HCT116 (cell line): Measurements from ENCODE around the gene NT5C2. TPM values are rescaled to one million over a fixed set of nuclear protein-coding genes. Genes with fewer than 3 reads are reported as not detected.

Experiments
- ATAC-seq: fragments of 200-7000 bp; cut with Tn5 transposase; 2 replicates; pipeline ENCODE4 v1.9.1; 2020; ENCODE audit warnings: mild to moderate bottlenecking, moderate library complexity
- BruUV-seq: library from RNA; stranded (reverse); fragments of 400-500 nt; replicated peaks from 2 replicates; lab custom pipeline; 2021; lab: Mats Ljungman, UMichigan
- CTCF ChIA-PET: fragments of 300-600 bp; sonication (Branson Sonifier 250); formaldehyde crosslinking; loops from one replicate; lab custom pipeline; 2021; ENCODE audit warnings: antibody characterized with exemption; lab: Charles Lee
- POLR2A ChIA-PET: fragments of 300-600, 350-600 bp; sonication (Branson Sonifier 250); formaldehyde crosslinking; loops from one replicate; lab custom pipeline; 2021; ENCODE audit warnings: antibody characterized with exemption; lab: Charles Lee
- RAD21 ChIA-PET, 2 experiments: fragments of 300-600 bp; sonication (Branson Sonifier 250); formaldehyde crosslinking; loops; one replicate each; lab custom pipeline; 2023; ENCODE audit warnings: low total read pairs in 2 of 2; ENCODE audit not compliant: uncharacterized antibody in 2 of 2, unreplicated experiment in 2 of 2, low non-redundant PET in 1 of 2; lab: Charles Lee
- DNase-seq: peaks from one replicate; pipeline ENCODE4 v3.0.0-alpha.2; 2010; ENCODE audit warnings: low read depth, low spot score
- H2AFZ ChIP-seq: fragments of 200-600 bp; shearing (Covaris generic), sonication (generic); 2 replicates; pipeline ENCODE4 v1.6.1; 2017; ENCODE audit warnings: low read depth, mixed run types, mixed read lengths, antibody characterized with exemption, low read length; ENCODE audit not compliant: poor library complexity, severe bottlenecking
- H3K27ac ChIP-seq: 2 replicates; pipeline ENCODE4 v1.5.1; 2012; ENCODE audit warnings: low read depth, low read length
- H3K27me3 ChIP-seq: fragments of 200-600 bp; sonication (generic); 2 replicates; pipeline ENCODE4 v1.6.1; 2016; ENCODE audit warnings: mixed run types, low read length, mixed read lengths; ENCODE audit not compliant: insufficient read depth
- H3K36me3 ChIP-seq, 2 experiments: fragments of 200-500 bp in 1 of 2; fragments of 200-600 bp in 1 of 2; sonication (Bioruptor generic) in 1 of 2; sonication (generic) in 1 of 2; 2 replicates each; pipeline versions ENCODE4 v1.5.1 to v1.6.1; 2014 to 2016; ENCODE audit warnings: low read length in 2 of 2, inconsistent platforms in 1 of 2, mixed read lengths in 1 of 2, mixed run types in 1 of 2; ENCODE audit not compliant: insufficient read depth in 2 of 2, control insufficient read depth in 1 of 2
- H3K4me1 ChIP-seq, 2 experiments: fragments of 200-600 bp in 1 of 2; sonication (generic) in 1 of 2; 2 replicates each; pipeline versions ENCODE4 v1.5.1 to v1.6.1; 2012 to 2017; ENCODE audit warnings: low read length in 2 of 2, inconsistent platforms in 1 of 2, mild to moderate bottlenecking in 1 of 2, mixed read lengths in 1 of 2, mixed run types in 1 of 2, moderate library complexity in 1 of 2; ENCODE audit not compliant: insufficient read depth in 2 of 2, control insufficient read depth in 1 of 2
- H3K4me2 ChIP-seq: fragments of 200-600 bp; sonication (generic); 2 replicates; pipeline ENCODE4 v1.6.1; 2017; ENCODE audit warnings: mixed run types, low read length, mixed read lengths
- H3K4me3 ChIP-seq, 2 experiments: fragments of 200-600 bp in 1 of 2; sonication (generic) in 1 of 2; replicated peaks in 1 of 2; 2 replicates each; pipeline ENCODE4 v1.5.1; 2011 to 2016; ENCODE audit warnings: low read length in 2 of 2, control low read depth in 1 of 2, low read depth in 1 of 2, mild to moderate bottlenecking in 1 of 2, mixed read lengths in 1 of 2, mixed run types in 1 of 2
- H3K79me2 ChIP-seq: fragments of 200-600 bp; sonication (generic); 2 replicates; pipeline ENCODE4 v1.6.1; 2017; ENCODE audit warnings: mild to moderate bottlenecking, mixed run types, low read length, moderate library complexity, mixed read lengths; ENCODE audit not compliant: insufficient read depth
- H3K9ac ChIP-seq: fragments of 200-600 bp; sonication (generic); 2 replicates; pipeline ENCODE4 v1.6.1; 2016; ENCODE audit warnings: low read length, mixed read lengths
- H3K9me2 ChIP-seq: fragments of 200-600 bp; sonication (generic), shearing (Covaris generic); 2 replicates; pipeline ENCODE4 v1.6.1; 2017; ENCODE audit warnings: mixed run types, mild to moderate bottlenecking, moderate library complexity; ENCODE audit not compliant: insufficient read depth
- H3K9me3 ChIP-seq, 2 experiments: fragments of 200-500 bp in 1 of 2; fragments of 200-600 bp in 1 of 2; sonication (Bioruptor generic) in 1 of 2; sonication (generic) in 1 of 2; 2 replicates each; pipeline ENCODE4 v1.6.1; 2014 to 2017; ENCODE audit warnings: low read length in 2 of 2, mixed read lengths in 2 of 2, inconsistent platforms in 1 of 2, low read depth in 1 of 2, mild to moderate bottlenecking in 1 of 2, mixed run types in 1 of 2, moderate library complexity in 1 of 2; ENCODE audit not compliant: control insufficient read depth in 1 of 2, insufficient read depth in 1 of 2
- H4K20me1 ChIP-seq: fragments of 200-600 bp; sonication (generic), shearing (Covaris generic); 2 replicates; pipeline ENCODE4 v1.6.1; 2017; ENCODE audit warnings: mixed run types, mild to moderate bottlenecking, moderate library complexity; ENCODE audit not compliant: insufficient read depth
- EZH2 ChIP-seq: fragments of 200-600 bp; sonication (generic); IDR thresholded peaks from 2 replicates; pipeline ENCODE4 v1.6.1; 2017; ENCODE audit warnings: antibody characterized with exemption, mixed run types
- EZH2phosphoT487 ChIP-seq: fragments of 200-600 bp; IDR thresholded peaks from 2 replicates; pipeline ENCODE4 v1.6.1; 2018; ENCODE audit warnings: antibody characterized with exemption, borderline replicate concordance
- FOSL1 ChIP-seq: IDR thresholded peaks from 2 replicates; pipeline ENCODE4 v1.6.1; 2012; ENCODE audit warnings: low read depth
- RAD21 ChIP-seq: IDR thresholded peaks from 2 replicates; pipeline ENCODE4 v1.6.1; 2012; ENCODE audit warnings: low read depth, mild to moderate bottlenecking
- REST ChIP-seq: IDR thresholded peaks from 2 replicates; pipeline ENCODE4 v1.6.1; 2012; ENCODE audit warnings: low read depth
- ZNF274 ChIP-seq: fragments of 200-500 bp; sonication (Bioruptor generic); IDR thresholded peaks from 2 replicates; pipeline ENCODE4 v1.6.1; 2014; ENCODE audit warnings: mild to moderate bottlenecking, low read depth, low read length, inconsistent platforms
- intact Hi-C: fragments of 100-400 bp; cut with micrococcal nuclease; formaldehyde crosslinking; loops from 2 replicates; pipeline ENCODE4 v1.10.0; 2022
- total RNA-seq: library from RNA; stranded (reverse); gene quantifications from one replicate; pipeline ENCODE4 v1.2.1, GENCODE V29; 2021; ENCODE audit not compliant: unreplicated experiment

Gene NT5C2
- total RNA-seq, 1 experiment from 2014 or later = 63.0 TPM

DNA sequence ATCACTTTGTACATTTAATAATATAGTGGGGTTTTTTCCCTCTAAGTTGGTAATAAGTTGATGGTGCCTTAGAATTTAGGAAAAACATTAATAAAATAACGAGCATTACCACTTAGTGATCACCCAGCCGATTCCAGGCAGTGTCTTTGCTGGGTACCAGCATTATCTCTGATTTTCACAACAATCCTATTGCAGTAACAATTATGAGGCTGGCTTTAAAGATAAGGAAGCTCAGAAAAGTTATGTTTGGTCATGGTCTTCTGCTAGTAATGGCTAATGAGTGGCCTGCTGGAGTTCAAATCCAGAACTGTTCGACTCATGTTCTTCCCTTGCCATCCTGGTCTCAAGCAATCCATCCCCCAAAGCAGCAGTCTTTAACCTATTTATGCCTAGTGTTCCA is 147.1 kb downstream of the NT5C2 start:
- BruUV-seq = no TSS peak
- intact Hi-C loops = no loop called here
- TF ChIP-seq RAD21 (no peak), REST (no peak), FOSL1 (no peak), ZNF274 (no peak), EZH2phosphoT487 (no peak)
- Histone ChIP-seq H3K9ac (no peak overlapping the region), H3K36me3 (no peaks in the 10 kb centered on the region), H3K4me1 (peaks cover 4 to 21% of the 10 kb centered on the region in 2 experiments; a peak in 3 of 4 replicates), H3K9me3 (no peaks in the 10 kb centered on the region), H3K4me2 (no peak overlapping the region), H3K9me2 (0 out of 2 replicates have a peak, but pooled peaks cover 4% of the 10 kb centered on the region), H3K4me3 (no peak overlapping the region), H4K20me1 (no peaks in the 10 kb centered on the region), H2AFZ (no peak overlapping the region), H3K79me2 (no peaks in the 10 kb centered on the region), H3K27me3 (no peaks in the 10 kb centered on the region), H3K27ac (no peak overlapping the region)
- CTCF ChIA-PET = no interaction called here
- RAD21 ChIA-PET = no interaction called here
- POLR2A ChIA-PET = no interaction called here
- no peak for DNase-seq
- no peak for ATAC-seq

- CTCF ChIA-PET = no interaction called here
- no peak overlapping the region for H3K27ac ChIP-seq
- H3K4me3 ChIP-seq = no peak overlapping the region
- RAD21 ChIA-PET = no interaction called here
- DNase-seq = no peak
- no peaks in the 10 kb centered on the region for H3K27me3 ChIP-seq
- 0 out of 2 replicates have a peak, but pooled peaks cover 4% of the 10 kb centered on the region for H3K9me2 ChIP-seq
- H4K20me1 ChIP-seq = no peaks in the 10 kb centered on the region
- H3K4me2 ChIP-seq = no peak overlapping the region
- no peak for TF ChIP-seq EZH2
- H3K4me1 ChIP-seq = peaks cover 3 to 12% of the 10 kb centered on the region in 2 experiments; a peak in 2 of 4 replicates
- intact Hi-C loops = no loop called here
- POLR2A ChIA-PET = interaction anchor here (1.0 kb wide), 1 partner anchor 23 kb away, joined by 3 read pairs; no protein-coding TSS in a partner anchor
- H3K9ac ChIP-seq = no peak overlapping the region
- H3K79me2 ChIP-seq = no peaks in the 10 kb centered on the region
- no peaks in the 10 kb centered on the region for H3K36me3 ChIP-seq
- ATAC-seq = no peak
- H2AFZ ChIP-seq = no peak overlapping the region
- no peaks in the 10 kb centered on the region for H3K9me3 ChIP-seq
- no TSS peak for BruUV-seq
Measured at GRCh38 chr10:103044942-103045489, 148.1 kb downstream of the NT5C2 start.
